ENCODE results near the gene HIVEP3. TPM values are rescaled to one million over a fixed set of nuclear protein-coding genes. Genes with fewer than 3 reads are reported as not detected.

The HIVEP3 gene
- total RNA-seq, 1 donor from 2014 or later: 73.9 TPM

DNA sequence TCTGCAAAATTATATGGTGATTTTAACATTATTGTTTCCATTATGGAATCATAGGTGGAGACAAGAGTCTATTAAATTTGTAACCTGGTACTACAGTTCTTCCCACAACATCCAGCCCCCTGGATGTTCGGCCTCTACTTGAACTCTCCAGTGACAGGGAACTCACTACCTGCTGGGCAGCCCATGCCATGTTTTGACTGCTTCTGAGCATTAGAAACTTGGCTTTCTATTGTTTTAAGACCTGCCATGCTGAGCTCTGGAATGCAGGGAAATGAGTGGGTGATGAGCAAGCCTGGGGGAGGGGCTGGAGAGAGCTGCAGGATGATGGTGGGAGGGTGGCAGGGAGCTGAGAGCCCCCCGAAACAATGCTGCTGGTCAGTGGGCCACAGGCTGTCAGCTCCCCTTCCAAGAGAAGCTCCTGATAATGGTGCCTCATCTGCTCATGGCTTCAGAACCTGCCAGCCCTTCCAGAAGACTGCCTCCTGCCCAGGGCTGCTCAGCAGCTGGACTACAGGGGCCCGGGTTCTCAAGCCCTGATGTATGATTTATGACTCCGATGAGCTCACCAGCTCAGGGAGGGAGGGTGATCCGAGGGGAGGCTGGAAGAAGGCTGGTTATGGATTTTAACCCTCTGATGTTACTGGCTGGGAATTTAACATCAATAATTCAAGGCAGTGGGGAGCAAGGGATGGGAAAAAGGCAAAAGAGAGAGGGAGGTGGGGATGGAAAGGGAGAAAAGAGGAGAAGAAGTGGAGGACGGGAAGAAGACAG is 205.0 kb downstream of the HIVEP3 start:
- no peak for DNase-seq
- Mint-ChIP-seq H3K36me3 (ENCODE audit: low read depth) (no peaks in the 10 kb centered on the region), H3K9me3 (no peaks in the 10 kb centered on the region), H3K4me1 (peaks cover 25% of the 10 kb centered on the region), H3K4me3 (no peak overlapping the region), H3K27me3 (no peaks in the 10 kb centered on the region), H3K27ac (no peak overlapping the region)
- intact Hi-C loops (cut with micrococcal nuclease): no loop called here

DNA sequence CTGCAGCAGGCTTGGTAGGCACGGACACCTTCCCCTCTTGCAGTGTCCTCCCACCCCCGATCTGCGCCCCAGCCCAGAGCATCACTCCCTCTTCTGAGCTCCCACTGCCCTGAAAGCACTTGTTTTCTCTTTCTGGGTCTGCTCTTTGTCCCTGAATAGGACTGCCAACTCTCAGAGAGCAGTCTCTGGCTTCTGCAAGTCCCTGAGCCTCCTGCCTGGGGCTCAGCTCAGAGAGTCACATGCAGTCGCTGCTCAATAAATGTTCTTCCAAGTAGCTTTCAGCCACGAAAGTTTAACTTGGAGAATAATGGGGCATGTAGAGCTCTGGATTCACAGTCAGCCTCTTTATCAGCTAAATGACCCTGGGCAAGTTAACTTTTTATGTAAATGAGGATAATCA is 205.6 kb downstream of the HIVEP3 start:
- DNase-seq: no peak
- intact Hi-C loops (cut with micrococcal nuclease): no loop called here
- Mint-ChIP-seq H3K27me3 (no peaks in the 10 kb centered on the region), H3K27ac (no peak overlapping the region), H3K9me3 (no peaks in the 10 kb centered on the region), H3K36me3 (ENCODE audit: low read depth) (no peaks in the 10 kb centered on the region), H3K4me1 (peaks cover 25% of the 10 kb centered on the region), H3K4me3 (no peak overlapping the region)

DNA sequence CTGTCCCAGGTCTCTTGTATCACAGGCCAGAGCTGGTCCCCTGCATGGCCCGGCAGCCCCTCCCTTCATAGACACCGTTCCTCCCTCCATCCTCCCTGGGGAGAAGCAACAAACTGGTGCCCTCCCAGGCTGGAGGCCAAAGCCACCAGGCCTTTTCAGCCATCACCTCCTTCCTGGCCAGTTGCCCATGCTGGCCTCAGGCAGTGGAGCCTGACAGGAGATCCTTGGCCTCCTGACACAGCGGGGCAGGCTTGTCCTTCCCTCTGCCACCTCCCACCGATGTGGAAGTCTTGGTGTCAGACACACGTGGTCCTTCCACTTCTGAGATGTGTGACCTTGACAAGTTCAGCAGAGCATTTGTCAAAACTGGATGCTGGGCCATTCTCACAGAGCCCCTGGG is 206.0 kb downstream of the HIVEP3 start:
- intact Hi-C loops (cut with micrococcal nuclease): no loop called here
- no peaks in the 10 kb centered on the region for H3K27me3 Mint-ChIP-seq
- H3K27ac Mint-ChIP-seq: no peak overlapping the region
- H3K4me1 Mint-ChIP-seq: peaks cover 27% of the 10 kb centered on the region
- H3K36me3 Mint-ChIP-seq (ENCODE audit: low read depth): no peaks in the 10 kb centered on the region
- no peak for DNase-seq
- H3K4me3 Mint-ChIP-seq: no peak overlapping the region
- H3K9me3 Mint-ChIP-seq: no peaks in the 10 kb centered on the region

DNA sequence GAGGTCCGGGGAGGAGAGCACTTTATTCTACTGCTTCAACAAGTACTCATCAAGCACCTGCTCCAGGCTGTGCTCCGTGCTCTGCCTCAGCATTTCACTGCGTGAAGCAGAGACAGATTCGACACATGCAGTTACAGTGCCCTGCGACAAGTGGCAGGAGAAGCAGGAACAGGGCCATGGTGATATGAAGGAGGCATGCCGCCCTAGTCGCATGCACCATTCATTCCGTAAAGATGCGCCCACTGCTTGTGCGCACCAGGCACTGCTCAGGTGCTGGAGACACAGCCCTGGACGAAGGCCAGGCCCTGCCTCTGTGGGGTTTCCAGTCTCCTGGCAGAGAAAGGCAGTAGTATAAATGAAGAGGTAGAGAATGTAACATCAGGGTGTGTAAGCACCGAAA is 206.6 kb downstream of the HIVEP3 start:
- H3K4me1 Mint-ChIP-seq: peaks cover 24% of the 10 kb centered on the region
- no peaks in the 10 kb centered on the region for H3K36me3 Mint-ChIP-seq (ENCODE audit: low read depth)
- intact Hi-C loops (cut with micrococcal nuclease): no loop called here
- DNase-seq: no peak
- H3K9me3 Mint-ChIP-seq: no peaks in the 10 kb centered on the region
- no peak overlapping the region for H3K4me3 Mint-ChIP-seq
- no peaks in the 10 kb centered on the region for H3K27me3 Mint-ChIP-seq
- no peak overlapping the region for H3K27ac Mint-ChIP-seq

DNA sequence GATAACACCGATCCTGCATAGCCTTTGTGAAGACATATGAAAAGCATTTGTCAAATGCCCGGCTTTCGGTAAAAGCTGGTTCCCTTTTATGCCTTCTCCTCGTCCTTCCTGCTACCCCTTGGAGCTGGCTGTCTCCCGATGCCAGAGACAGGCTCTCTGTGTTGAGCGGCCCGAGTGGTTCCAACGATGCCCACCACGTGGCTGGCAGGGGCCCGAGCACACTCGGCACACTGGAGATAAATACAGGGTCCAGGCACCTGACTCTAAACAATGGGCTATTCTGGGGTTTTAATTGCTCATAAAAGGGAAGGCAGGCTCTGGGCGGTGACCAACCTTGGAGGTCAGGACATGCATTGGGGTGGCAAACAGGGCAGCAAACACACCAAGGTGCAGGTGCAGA is 207.1 kb downstream of the HIVEP3 start:
- Mint-ChIP-seq H3K27ac (no peak overlapping the region), H3K4me3 (no peak overlapping the region), H3K4me1 (peaks cover 25% of the 10 kb centered on the region), H3K9me3 (no peaks in the 10 kb centered on the region), H3K27me3 (no peaks in the 10 kb centered on the region), H3K36me3 (ENCODE audit: low read depth) (no peaks in the 10 kb centered on the region)
- intact Hi-C loops (cut with micrococcal nuclease): no loop called here
- no peak for DNase-seq

DNA sequence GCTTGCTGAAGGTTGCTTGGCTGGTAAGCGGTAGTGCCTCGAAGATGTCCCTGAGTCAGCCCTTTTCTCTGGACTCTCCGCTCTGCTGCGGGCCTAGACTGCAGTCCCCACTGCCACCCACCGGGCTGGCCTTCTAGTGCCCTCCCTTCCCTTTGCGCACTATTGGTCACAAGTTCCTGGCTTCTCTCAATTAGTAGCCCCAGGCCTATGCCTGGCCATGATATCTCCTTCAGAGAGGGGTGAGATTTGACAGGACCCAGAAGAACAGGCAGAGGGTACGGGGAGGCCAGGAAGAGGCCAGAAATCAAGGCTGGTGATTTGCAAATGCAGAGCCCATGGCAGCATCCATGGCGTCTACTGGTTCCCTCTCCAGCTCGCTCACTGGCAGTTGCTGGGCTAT is 207.7 kb downstream of the HIVEP3 start:
- Mint-ChIP-seq H3K4me3 (no peak overlapping the region), H3K9me3 (no peaks in the 10 kb centered on the region), H3K27ac (no peak overlapping the region), H3K36me3 (ENCODE audit: low read depth) (no peaks in the 10 kb centered on the region), H3K27me3 (no peaks in the 10 kb centered on the region), H3K4me1 (peaks cover 22% of the 10 kb centered on the region)
- intact Hi-C loops (cut with micrococcal nuclease): no loop called here
- no peak for DNase-seq

DNA sequence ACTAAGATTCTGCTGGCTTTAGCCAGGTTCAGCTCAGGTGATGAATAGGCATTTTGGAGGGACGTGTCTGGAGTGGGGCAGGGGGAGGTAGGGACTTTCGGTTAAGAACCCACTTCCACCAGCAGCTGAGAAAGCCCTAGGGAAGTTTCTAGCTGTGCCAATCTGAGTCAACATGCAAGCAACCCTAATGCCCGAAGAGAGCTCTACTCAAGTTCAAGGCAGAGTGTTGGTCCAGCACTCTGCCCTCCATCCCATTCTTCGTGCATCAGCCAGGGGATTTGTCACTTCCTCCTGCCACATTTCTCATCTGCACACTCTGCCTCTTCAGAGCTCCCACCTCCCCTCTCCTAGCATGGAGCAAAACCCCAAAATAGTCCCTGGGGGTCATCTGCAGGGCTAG is 208.8 kb downstream of the HIVEP3 start:
- H3K4me1 Mint-ChIP-seq: peaks cover 19% of the 10 kb centered on the region
- peaks cover 3% of the 10 kb centered on the region for H3K9me3 Mint-ChIP-seq
- peaks cover 3% of the 10 kb centered on the region for H3K27me3 Mint-ChIP-seq
- intact Hi-C loops (cut with micrococcal nuclease): no loop called here
- no peak overlapping the region for H3K4me3 Mint-ChIP-seq
- DNase-seq: no peak
- H3K36me3 Mint-ChIP-seq (ENCODE audit: low read depth): no peaks in the 10 kb centered on the region
- no peak overlapping the region for H3K27ac Mint-ChIP-seq

DNA sequence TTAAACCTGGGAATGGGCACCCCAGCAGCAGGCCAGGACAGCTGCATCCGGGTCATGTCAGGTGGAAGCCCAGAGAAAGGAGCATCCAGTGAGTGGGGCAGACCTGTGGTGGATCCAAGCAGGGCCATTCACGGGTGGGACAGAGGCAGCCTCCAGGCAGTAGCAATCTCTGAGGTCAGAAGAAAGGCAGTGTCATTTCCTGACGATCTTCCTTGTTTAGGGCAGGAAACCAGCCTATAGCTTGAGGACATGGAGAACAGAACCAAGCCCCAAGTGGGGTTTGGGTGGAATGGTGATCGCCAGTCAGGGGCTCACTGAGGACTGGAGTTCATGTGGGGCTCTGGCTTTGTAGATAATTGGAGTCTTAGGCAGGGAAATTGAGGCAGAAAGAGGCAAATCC is 209.4 kb downstream of the HIVEP3 start:
- intact Hi-C loops (cut with micrococcal nuclease): no loop called here
- no peak overlapping the region for H3K27ac Mint-ChIP-seq

DNA sequence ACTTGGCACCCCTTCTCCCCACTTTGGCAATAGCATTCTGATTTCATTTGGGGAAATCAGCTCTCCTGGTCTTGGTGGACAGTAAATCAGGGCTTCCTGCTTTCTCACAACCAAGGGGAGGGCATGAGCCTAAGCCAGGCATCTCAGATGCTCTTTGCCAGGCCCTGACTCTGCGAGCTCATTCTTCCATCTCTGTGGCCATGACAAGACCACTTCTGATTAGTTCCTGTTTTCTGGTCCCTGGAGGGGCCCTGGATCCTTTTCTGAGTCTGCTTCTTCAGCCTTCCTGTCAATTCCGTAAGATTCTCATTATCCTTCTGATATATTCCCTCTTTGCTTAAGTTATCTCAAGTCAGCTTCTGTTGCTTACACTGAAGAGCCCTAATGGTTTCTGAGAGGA is 210.4 kb downstream of the HIVEP3 start:
- intact Hi-C loops (cut with micrococcal nuclease): no loop called here

More for the DNA sequence above, 209.4 kb downstream of the HIVEP3 start:
- no peak for DNase-seq
- peaks cover 3% of the 10 kb centered on the region for H3K27me3 Mint-ChIP-seq
- H3K4me3 Mint-ChIP-seq: no peak overlapping the region
- peaks cover 19% of the 10 kb centered on the region for H3K4me1 Mint-ChIP-seq
- H3K9me3 Mint-ChIP-seq: peaks cover 3% of the 10 kb centered on the region
- H3K36me3 Mint-ChIP-seq (ENCODE audit: low read depth): no peaks in the 10 kb centered on the region

DNA sequence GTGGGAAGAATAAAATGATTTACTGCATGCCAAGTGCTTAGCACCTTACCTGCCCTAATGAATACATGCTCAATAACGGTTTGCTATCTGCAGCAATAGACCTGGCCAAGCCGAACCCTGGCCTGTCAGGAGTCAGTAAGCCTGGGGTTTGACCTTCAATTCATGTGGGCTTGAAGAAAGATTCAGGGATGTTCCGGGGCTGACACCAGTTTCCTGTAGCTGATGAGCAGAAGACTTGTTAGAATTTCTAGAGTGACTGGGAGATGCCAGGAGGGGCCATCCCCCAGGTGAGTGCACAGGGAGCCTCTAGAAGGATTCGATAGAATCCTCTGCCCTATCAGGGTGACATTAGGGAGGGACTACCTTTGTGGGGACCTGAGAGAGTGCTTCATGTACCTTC is 210.9 kb downstream of the HIVEP3 start:
- H3K36me3 Mint-ChIP-seq (ENCODE audit: low read depth): no peaks in the 10 kb centered on the region
- H3K9me3 Mint-ChIP-seq: peaks cover 3% of the 10 kb centered on the region
- no peak overlapping the region for H3K27ac Mint-ChIP-seq
- H3K4me1 Mint-ChIP-seq: peaks cover 19% of the 10 kb centered on the region
- DNase-seq: no peak
- intact Hi-C loops (cut with micrococcal nuclease): no loop called here
- no peak overlapping the region for H3K4me3 Mint-ChIP-seq
- peaks cover 3% of the 10 kb centered on the region for H3K27me3 Mint-ChIP-seq

More for the DNA sequence above, 210.4 kb downstream of the HIVEP3 start:
- Mint-ChIP-seq H3K4me3 (no peak overlapping the region), H3K27ac (no peak overlapping the region), H3K27me3 (peaks cover 3% of the 10 kb centered on the region), H3K4me1 (peaks cover 19% of the 10 kb centered on the region), H3K9me3 (peaks cover 3% of the 10 kb centered on the region), H3K36me3 (ENCODE audit: low read depth) (no peaks in the 10 kb centered on the region)
- no peak for DNase-seq

DNA sequence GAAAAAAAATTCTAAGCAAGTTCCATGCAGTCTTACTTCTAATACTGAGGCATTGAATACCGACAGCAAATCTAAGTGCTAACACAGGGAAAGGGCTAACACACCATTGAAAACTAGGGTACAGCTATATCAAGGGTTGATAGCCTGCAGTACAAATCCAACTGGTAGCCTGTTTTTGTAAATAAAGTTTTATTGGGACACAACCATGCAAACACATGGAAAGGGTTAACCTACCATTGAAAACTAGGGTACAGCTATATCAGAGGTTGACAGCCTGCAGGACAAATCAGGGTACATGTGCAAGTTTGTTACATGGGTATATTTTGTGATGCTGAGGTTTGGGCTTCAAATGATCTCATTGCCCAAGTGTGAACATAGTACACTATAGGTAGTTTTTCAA is 212.9 kb downstream of the HIVEP3 start:
- intact Hi-C loops (cut with micrococcal nuclease): no loop called here
- H3K4me3 Mint-ChIP-seq: no peak overlapping the region
- peaks cover 23% of the 10 kb centered on the region for H3K4me1 Mint-ChIP-seq
- peaks cover 3% of the 10 kb centered on the region for H3K27me3 Mint-ChIP-seq
- no peak overlapping the region for H3K27ac Mint-ChIP-seq
- no peak for DNase-seq
- H3K36me3 Mint-ChIP-seq (ENCODE audit: low read depth): no peaks in the 10 kb centered on the region
- H3K9me3 Mint-ChIP-seq: peaks cover 3% of the 10 kb centered on the region

DNA sequence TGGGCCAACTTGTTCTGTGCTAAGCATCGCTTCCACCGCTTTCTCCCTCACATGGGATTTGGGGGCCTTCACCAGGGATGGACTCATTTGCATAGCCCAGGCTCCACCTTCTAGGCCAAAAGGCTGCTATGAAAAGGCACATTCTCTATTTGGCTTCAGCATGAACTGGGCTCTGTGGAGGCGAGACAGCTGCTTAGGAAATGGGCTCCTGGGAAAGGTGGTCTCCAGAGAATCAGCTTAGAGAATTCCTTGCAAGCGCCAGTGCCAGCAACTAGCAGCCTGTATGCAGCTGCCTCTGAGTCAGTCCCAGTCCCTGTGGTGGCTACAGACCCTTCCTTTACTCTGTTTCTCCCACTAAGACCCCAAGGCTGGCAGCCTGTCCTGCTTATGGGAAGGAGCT is 214.5 kb downstream of the HIVEP3 start:
- peaks cover 20% of the 10 kb centered on the region for H3K4me1 Mint-ChIP-seq
- no peaks in the 10 kb centered on the region for H3K36me3 Mint-ChIP-seq (ENCODE audit: low read depth)
- no peak for DNase-seq
- no peak overlapping the region for H3K27ac Mint-ChIP-seq
- intact Hi-C loops (cut with micrococcal nuclease): no loop called here
- no peak overlapping the region for H3K4me3 Mint-ChIP-seq
- peaks cover 3% of the 10 kb centered on the region for H3K9me3 Mint-ChIP-seq
- peaks cover 3% of the 10 kb centered on the region for H3K27me3 Mint-ChIP-seq

DNA sequence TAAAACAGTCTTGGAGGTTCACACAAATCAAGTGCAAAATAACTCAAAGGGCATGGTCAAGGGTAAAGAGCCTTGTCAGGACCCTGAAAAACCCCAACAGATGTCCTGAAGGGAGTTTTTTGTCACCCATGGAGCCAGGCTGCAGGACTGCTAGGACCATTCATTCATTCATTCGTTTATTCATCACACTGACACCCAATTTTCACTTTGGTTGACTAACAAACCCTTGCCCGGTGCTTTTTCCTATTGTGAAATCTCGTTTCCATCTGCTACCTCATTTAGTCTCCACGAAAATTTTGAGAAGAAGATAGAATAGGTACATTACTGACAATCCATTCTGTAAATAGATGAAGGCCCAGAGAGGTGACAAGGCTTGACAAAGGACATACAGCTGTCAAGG is 216.0 kb downstream of the HIVEP3 start:
- H3K36me3 Mint-ChIP-seq (ENCODE audit: low read depth): no peaks in the 10 kb centered on the region
- DNase-seq: no peak
- no peak overlapping the region for H3K27ac Mint-ChIP-seq
- intact Hi-C loops (cut with micrococcal nuclease): no loop called here
- H3K9me3 Mint-ChIP-seq: peaks cover 3% of the 10 kb centered on the region
- H3K4me3 Mint-ChIP-seq: no peak overlapping the region
- peaks cover 3% of the 10 kb centered on the region for H3K27me3 Mint-ChIP-seq
- peaks cover 14% of the 10 kb centered on the region for H3K4me1 Mint-ChIP-seq

DNA sequence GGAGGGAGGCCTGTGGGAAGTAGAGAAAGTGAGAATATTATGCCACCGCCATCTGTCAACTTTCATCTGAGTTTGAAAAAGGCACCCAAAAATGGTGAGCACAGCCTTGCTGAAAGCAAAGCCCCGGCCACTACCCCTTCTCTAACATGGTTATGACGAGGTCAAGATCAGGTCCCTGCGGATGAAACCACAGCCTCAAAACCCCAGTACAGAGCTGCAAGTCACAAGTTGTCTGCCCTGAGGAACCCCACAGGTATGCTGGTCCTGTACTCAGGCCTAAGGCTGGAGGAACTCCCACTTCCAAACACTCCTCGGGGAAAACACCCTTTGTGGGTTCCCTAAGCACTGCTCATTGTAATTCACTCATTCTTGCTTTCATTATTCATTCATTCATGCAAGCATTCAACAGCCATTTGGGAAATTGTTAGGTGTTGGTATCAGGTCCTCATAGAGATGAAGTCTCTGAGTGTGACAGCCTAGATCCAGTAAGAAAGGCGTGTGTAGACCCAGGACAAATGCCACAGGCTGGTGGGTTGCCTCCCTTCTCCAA is 217.7 kb downstream of the HIVEP3 start:
- Mint-ChIP-seq H3K27me3 (peaks cover 3% of the 10 kb centered on the region), H3K36me3 (ENCODE audit: low read depth) (no peaks in the 10 kb centered on the region), H3K4me1 (peaks cover 8% of the 10 kb centered on the region), H3K4me3 (no peak overlapping the region), H3K27ac (no peak overlapping the region), H3K9me3 (peaks cover 3% of the 10 kb centered on the region)
- DNase-seq: no peak
- intact Hi-C loops (cut with micrococcal nuclease): no loop called here

DNA sequence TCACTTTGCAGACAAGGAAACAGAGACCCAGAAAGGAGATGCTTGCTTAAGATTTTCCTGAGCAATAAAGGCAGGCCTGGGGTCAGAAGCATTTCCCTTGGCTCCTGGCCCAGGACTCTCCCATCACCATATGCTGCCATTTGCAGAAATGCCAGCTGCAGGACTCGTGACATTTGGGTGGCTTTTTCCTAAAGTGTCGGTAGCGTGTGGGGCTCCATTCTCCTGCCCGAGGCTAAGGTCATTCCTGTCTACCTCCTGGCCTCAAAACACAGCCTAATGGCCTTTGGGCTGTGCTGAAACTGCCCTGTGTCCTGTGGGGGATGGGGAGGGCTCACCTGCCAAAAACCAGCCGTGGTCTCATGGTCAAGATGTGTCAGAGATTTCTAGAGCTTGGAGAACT is 218.1 kb downstream of the HIVEP3 start:
- Mint-ChIP-seq H3K4me1 (peaks cover 8% of the 10 kb centered on the region), H3K9me3 (peaks cover 3% of the 10 kb centered on the region), H3K27me3 (peaks cover 3% of the 10 kb centered on the region), H3K36me3 (ENCODE audit: low read depth) (no peaks in the 10 kb centered on the region), H3K27ac (no peak overlapping the region), H3K4me3 (no peak overlapping the region)
- intact Hi-C loops (cut with micrococcal nuclease): no loop called here
- no peak for DNase-seq
